NCI-H82 treated with DMSO at 0.1 percent for 48 hours (cell line): ENCODE results near the gene HOTAIR.

Experiments used
- DNase-seq: peaks from one replicate; lab custom pipeline; 2025; ENCODE audit not compliant: unreplicated experiment; lab: John Stamatoyannopoulos, UW

The HOTAIR gene

DNA sequence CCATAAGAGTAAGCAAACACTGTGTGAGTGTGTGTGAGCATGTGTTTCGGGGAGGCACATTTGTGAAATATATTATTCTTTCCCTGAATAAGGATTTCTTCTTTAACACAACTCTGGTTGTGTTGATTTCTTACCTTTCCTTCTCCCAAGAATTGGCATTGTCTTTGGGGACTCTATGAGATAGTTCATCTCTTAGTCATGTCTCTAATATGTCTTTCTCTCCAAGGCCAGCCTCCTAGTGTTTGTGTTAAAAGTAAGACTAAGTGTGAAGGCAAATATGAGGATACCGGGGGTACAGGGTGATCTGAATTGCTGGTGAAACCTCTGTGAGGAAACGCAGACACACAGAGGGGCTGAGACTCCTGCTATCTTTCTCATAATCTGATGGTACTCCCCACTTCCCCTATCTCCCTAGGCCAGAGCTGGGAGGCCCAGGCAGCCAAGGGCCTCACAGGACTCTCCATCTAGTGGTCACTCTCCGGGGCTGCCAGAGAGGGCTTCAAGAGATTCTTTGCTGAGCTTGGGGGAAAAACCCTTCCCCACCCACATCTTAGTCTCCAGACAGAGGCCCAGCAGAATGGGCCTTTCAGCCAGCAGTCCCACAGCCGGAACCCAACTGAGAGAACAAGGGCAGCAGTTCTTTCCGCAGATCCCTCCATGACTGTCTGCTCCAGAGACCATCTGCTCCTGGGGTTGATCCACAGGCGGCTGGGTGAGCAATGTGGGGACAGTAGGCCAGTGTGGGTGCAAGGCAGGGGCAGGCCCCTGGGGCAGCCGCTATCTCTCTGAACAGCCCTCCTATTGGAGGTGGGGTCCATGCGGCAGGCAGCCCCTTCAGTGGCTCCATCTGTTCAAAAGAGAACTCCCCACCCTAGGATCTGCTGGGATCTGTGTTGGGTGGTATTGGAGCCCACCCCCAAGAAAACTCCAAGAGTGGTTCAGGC lies 25.8 kb downstream of the HOTAIR start:
- no peak for DNase-seq

DNA sequence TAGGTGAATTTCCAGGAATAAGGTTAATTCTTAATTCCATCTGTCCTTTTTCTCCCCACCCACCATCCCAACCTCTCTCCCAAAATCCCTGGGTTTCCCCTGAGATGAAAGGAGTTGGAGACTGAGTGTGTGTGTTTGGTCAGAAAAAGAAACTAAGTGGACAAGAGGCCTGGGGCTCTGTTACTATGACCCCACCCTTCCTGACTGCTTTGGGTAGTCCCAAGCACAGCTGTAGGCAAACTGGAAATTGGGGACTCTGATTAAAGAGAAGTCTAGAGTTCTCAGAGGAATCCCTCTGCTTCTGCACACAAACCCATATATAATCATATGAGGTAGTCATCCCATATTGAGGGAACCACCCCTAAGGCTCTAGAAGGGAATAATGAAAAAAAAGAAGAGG lies 27.0 kb downstream of the HOTAIR start:
- DNase-seq = no peak

DNA sequence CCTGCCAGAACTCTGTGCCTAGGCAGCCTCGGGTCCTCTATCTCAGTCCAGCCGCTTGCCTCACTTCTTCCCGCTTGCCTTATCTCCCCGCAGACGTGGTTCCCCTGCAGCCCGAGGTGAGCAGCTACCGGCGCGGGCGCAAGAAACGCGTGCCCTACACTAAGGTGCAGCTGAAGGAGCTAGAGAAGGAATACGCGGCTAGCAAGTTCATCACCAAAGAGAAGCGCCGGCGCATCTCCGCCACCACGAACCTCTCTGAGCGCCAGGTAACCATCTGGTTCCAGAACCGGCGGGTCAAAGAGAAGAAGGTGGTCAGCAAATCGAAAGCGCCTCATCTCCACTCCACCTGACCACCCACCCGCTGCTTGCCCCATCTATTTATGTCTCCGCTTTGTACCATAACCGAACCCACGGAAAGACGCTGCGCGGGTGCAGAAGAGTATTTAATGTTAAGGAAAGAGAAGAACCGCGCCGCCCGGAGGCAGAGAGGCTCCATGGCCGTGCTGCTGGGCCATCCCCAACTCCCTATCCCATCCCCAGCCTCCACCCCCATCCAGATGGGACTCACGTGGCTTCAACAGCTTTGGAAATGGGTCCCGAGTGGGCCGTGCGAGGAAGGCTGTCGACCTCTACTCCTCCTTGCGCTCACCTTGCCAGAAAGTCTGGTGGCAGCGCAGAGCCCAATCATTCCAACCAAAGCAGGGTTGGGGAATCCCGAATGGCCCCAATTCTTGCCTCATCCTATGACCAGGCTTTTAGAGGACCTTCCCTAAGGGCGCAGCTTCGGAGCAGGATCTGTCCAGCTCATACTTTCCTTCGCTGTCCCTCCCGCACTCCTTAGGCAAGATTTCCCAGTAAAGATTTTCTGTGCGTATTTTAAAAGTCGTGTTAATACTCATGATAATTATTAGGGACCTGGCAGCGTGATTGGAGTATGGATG lies 29.6 kb downstream of the HOTAIR start:
- DNase-seq = no peak

DNA sequence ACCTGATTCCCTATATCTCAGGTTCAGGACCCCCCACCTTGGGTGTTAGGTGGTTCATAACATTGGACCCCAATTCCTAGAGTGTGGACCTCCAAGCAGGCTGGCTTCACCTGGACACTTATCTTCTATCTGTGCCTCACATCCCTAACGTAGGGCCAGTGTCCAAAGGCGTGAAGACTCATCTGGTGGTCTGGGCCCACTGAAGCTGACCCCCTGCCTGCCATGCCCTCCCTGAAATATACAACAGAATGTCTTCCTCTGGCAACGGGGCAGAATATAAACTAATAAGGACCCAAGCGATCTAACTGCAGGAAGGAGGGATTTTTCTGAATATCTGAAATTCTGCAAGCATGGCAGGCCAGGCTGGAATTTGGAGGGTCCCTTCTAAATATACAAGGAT lies 30.5 kb downstream of the HOTAIR start:
- no peak for DNase-seq

- DNase-seq = no peak
Measured at GRCh38 chr12:53942467-53942997, 32.2 kb downstream of the HOTAIR start.

DNA sequence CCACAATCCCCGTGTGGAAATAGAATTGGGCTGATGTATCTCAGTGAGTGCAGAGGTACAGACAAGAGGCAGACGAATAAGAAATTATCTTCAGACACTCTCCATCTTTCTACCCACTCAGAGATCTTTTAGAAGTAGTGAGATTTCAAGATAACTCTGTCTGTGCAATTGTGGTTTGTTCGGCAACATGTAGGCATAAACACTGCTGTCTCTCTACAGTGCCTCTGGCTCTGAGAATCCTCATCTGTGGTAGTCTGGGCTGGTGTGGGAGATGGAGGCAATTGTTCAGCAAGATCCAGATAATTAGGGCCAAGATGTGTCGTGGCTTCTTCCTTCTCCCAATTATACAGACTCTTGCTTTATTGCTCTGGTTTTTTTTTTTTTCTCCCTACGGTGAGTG lies 33.0 kb downstream of the HOTAIR start:
- no peak for DNase-seq

DNA sequence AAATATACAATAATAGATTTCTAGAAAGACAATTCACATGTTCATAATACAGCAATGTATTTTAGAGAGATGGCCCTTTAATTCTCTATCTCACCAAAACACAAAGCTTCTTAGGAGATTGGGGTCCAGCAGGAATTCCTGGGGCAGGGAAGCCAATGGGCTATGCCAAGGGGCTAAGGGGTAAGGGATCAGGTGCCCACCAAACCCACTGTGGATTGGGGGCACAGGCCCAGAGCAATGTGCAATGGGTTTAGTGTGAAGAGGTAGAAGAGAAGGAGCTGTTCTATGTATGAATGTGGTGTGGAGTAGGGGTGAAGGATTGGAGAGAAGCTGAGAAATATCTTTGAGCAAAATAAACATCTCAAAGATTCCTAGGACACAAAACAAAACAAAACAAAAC lies 33.6 kb downstream of the HOTAIR start:
- DNase-seq = no peak

DNA sequence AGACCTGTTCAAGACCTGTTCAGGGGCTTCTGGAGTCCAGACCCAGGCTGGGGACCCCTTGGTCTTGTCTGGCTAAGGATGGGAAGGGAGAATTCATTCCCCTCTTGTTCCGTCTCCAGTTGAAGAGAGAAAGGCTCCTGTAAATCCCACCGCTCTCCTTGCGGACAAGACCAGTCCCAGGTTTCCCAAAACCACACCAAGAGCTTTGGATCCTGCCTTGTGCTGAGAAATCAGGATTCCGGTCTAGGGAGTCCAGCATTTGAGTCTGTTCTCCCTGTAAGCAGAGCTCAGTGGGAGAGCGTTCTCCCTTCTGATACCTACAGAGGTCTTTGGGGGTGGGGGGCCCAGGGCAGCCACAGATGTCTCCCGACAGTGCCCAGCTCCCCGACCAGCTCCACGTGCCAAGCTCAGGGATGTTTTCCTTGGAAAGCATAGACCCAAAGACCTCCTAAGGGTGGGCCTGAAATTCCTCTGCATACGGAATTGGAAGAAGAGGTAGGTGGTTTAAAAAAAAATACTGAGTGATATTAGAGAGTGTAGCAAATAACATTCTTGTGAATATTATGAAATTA lies 34.2 kb downstream of the HOTAIR start:
- DNase-seq = no peak

DNA sequence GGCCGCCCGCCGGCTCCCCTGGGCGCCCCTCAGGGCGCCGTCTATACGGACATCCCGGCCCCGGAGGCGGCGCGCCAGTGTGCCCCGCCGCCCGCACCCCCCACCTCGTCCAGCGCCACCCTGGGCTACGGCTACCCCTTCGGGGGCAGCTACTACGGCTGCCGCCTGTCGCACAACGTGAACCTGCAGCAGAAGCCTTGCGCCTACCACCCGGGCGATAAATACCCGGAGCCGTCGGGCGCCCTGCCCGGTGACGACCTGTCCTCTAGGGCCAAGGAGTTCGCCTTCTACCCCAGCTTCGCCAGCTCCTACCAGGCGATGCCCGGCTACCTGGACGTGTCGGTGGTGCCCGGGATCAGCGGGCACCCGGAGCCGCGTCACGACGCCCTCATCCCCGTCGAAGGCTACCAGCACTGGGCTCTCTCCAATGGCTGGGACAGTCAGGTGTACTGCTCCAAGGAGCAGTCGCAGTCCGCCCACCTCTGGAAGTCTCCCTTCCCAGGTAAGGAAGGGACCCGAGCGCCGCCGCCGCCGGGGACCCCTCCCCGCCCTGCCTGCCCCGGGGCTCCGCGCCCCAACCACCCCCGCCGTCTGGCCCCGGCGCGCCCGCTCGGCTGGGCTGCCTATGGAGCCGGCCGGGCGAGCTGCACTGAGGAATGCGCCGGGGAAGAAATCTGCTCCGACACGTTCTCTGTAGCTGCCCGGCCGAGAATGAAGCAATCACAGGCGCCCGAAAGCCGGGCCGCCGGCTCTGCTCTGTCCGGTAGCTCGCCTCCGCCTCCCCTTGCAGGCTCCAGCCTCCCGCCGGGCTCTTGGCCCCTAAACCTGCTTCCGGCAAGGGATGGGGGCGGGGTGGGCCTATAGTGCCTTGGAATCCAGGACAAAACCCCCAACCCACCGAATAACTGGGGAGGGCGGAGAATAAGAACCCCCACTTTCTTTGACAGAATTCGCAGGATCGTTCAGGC lies 35.3 kb downstream of the HOTAIR start:
- no peak for DNase-seq

GRCh38 chr12:53938326-53939140 lies 36.2 kb downstream of the HOTAIR start, which contains the start of gene HOXC13:
HOXC13 (plus strand) TSS chr12:53938831; CDS start chr12:53938907, 76 bp downstream.
- DNase-seq = peak; percentile 97

DNA sequence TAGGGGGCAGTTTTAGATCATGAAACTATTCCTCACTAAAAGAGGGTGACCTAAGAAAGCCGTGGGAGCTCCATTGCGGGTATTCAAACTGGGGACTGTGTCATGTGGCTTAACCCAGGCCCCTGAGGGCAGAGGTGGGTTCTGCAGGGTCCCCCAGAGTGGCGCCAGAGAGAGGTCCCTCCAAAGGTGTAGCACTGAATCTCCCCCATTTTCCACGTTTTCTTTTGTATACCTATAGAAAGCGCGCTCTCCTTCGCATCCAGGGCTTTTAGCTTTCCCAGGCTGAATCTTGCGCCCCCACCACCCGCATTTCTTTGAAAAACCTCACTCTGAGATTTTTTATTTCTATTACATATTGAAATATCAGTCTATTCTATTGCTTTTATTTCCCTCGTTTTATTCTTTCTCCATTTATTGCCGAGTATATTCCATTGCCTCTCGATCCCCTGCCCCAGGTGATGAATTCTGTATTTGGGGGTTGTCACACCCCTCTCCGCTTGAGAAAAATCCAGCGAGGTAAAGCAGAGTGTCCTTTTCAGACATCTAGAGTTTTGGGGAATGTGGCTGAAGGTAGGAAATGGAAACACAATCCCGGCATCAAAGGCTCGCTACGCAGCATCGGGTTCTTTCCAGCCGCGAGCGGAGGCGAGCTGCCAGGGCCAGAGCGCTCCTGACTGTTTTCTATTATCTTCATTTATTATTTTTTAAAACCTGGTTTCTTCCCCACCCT lies 37.0 kb downstream of the HOTAIR start:
- no peak for DNase-seq

DNA sequence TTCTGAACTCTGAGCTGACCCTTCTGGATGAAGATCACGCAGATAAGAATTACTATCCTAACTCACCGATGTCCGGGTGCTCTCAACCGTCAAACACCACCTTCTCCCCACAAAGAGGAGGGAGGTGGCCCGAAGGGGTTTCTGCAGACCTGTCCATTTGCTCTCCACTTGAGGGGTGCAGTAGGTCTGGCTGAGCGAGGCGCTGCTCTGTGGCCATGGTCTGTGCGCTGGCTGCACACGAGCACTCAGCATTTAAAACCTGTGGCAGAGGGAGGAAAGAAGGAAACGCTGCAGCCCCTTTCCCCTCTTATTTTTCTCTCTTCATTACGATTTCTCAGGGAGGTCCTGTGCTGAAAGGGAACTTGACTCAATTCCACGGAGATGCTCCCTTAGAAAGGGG lies 37.7 kb downstream of the HOTAIR start:
- no peak for DNase-seq

DNA sequence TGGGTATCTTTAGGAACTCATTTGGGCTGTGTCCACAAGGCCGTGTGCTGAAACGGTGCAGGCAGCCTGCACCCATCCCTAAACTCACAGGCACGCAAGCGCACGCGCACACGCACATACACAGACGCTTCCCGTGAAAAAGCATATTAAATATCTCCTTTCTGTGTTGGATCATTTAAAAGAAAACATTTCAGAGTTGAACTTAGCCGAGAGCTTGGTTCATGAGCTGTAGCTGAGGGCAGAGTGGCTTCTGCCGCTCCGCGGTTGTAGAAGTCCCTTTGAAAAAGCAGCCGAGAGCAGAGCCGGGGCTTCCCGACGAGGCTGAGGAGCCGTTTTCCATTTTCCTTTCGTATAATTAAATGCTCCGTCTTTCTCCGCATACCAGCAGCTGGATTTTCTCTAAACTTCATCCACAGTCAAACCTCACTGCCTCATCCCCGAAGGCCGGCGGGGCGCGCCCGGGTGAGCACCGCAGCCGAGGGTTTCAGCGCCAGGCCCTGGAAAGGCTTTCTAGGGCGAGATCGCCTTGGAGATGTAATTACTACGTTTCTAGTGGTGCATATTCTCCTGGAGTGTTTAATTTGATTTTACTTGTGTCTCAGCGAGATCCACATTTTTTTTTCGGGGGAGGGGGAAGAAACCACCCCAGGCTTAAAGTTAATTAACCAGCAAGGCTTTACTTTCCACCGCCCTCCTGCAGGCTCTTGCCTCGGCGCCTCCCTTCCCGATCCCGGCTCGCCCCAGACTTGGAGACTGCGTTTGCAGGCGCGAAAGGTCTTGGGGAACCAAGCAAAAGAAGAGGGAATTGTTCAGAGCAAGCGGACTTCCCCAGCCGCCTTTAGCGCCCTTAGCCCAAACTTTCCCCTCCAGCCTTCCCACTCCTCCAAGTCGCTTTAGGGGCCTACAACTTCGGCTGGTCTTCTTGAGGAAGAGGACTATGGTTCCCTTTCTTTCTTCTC lies 39.1 kb downstream of the HOTAIR start:
- no peak for DNase-seq

DNA sequence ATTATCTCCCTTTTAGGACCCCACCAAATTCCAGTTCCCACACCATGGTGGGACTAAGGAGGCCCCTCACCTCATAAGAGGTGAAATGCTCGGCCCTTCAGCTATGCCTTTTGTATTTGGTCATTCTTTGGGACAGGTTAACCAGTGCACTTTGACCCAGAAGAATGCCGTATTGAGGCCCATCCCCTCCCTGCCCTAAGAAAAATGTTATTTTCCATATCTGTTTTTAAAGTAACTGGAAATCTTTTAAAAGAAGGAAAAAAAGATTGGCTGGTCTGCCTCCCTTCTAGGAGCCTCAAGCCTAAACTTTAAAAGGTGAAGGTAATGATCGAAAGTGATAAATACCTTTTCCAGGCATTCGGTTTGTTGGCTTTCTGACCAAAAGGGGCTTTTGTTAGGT lies 41.8 kb downstream of the HOTAIR start:
- DNase-seq = no peak

DNA sequence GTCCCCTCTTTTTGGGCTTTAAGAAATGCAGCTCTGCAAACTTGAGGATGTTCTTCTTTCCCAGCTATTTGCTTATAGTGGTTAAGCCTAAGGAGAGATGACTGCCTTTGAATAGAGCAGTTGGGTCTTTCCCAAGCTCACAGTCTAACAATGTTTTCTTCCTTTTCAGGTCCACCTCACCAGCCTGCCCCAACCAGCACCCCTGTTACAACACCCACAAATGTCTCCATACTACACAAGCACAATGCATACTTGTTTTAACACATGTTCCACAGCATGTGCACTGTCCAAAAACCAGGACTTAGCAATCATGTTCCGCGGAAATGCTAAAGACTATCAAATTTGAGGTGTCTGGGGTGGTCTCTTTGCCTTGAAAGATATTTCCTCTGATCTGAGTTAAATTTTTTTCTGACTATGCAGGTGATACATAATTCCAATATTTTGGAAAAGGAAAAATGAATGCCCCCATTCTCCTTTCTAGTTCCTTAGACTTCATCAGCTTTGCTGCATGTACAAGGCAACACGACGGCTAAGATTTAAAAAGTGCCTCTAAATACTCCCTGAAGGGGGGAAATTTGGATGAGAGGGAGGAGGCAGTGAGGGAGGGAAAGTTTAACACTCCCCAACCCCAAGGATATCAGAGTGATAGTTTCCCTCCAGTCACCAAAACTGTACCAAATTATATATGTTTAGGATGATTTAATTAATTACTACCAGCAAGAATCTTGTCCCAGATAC lies 42.7 kb downstream of the HOTAIR start:
- no peak for DNase-seq

DNA sequence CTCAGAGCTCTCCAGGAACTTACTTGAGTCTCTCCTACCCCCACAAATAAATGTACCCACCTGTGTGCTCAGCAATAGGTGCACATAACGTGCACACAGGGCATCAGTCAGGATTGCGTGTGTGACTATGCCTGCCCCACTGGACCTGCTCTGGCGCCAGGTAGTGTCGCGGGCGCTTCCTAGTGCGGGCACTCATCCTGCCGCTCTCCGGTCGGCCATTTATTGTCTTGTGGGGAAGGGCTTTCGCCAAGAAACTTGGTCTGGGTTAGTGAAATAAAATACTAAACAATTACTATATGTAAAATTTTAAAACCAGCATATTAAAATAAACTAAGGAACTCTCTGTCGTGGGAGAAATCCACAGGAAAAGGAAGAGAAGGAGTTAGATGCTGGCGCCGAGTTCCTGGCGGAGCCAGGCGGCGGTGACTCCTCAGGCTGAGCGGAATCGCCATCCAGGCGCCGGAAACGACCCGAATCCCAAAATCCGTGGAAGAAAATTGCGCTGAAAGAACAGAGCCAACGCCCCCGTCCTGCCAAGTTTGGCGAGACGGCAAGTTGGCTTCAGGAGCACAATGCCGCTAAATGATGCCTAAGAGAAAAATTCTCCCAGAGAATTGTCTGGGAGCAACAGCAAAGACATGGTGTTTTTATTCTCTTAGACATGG lies 44.0 kb downstream of the HOTAIR start:
- no peak for DNase-seq
